Natural killer cell (primary cell): Measurements from ENCODE around the gene ARID1B. TPM values are rescaled to one million over a fixed set of nuclear protein-coding genes. Genes with fewer than 3 reads are reported as not detected.

ENCODE experiments used
- ATAC-seq, 3 donors: fragments of 150-1000 bp in 2 of 3; fragments of 200-7000 bp in 1 of 3; cut with Tn5 transposase; 1 replicate in 1 of 3; 2 replicates in 2 of 3; pipeline ENCODE4 v1.10.0; 2021; ENCODE audit warnings: mild to moderate bottlenecking in 2 of 3, moderate library complexity in 2 of 3
- DNase-seq, 2 donors: peaks; one replicate each; pipeline versions ENCODE4 v3.0.0 to v3.0.0-alpha.2; 2013 to 2021; ENCODE audit warnings: mixed read lengths in 1 of 2
- H3K27ac ChIP-seq: one replicate; pipeline ENCODE4 v1.5.1; 2013; ENCODE audit warnings: mild to moderate bottlenecking, low read length
- H3K27me3 ChIP-seq: one replicate; pipeline ENCODE4 v1.6.1; 2013; ENCODE audit warnings: low read length; ENCODE audit not compliant: control insufficient read depth, insufficient read depth
- H3K36me3 ChIP-seq: one replicate; pipeline ENCODE4 v1.6.1; 2013; ENCODE audit warnings: low read length; ENCODE audit not compliant: control insufficient read depth, insufficient read depth
- H3K4me1 ChIP-seq: one replicate; pipeline ENCODE4 v1.6.1; 2013; ENCODE audit warnings: low read length; ENCODE audit not compliant: control insufficient read depth, insufficient read depth
- H3K4me3 ChIP-seq: one replicate; pipeline ENCODE4 v1.5.1; 2013; ENCODE audit warnings: low read length
- H3K9me3 ChIP-seq: one replicate; pipeline ENCODE4 v1.6.1; 2013; ENCODE audit warnings: low read length; ENCODE audit not compliant: control insufficient read depth, insufficient read depth
- H3K27ac Mint-ChIP-seq, 2 donors: one replicate each; pipeline ENCODE4 v1.8.0; 2022; ENCODE audit warnings: mild to moderate bottlenecking in 2 of 2, mixed read lengths in 2 of 2, moderate library complexity in 1 of 2
- H3K27me3 Mint-ChIP-seq, 2 donors: one replicate each; pipeline ENCODE4 v1.8.0; 2022; ENCODE audit warnings: low read depth in 2 of 2, mixed read lengths in 2 of 2
- H3K36me3 Mint-ChIP-seq: one replicate; pipeline ENCODE4 v1.8.0; 2022; ENCODE audit warnings: mixed read lengths
- H3K4me1 Mint-ChIP-seq, 2 donors: one replicate each; pipeline ENCODE4 v1.8.0; 2022; ENCODE audit warnings: mixed read lengths in 2 of 2
- H3K4me3 Mint-ChIP-seq: one replicate; pipeline ENCODE4 v1.8.0; 2022; ENCODE audit warnings: mild to moderate bottlenecking, moderate library complexity, mixed read lengths
- H3K9me3 Mint-ChIP-seq, 2 donors: one replicate each; pipeline ENCODE4 v1.8.0; 2022; ENCODE audit warnings: mixed read lengths in 2 of 2
- WGBS: methylation state at CpG from one replicate; pipeline ENCODE4 v1.1.7; 2013; ENCODE audit warnings: missing lambda C conversion rate; ENCODE audit not compliant: insufficient coverage; 5-methylcytosine and 5-hydroxymethylcytosine counted together
- intact Hi-C: fragments of 100-400 bp; cut with micrococcal nuclease; formaldehyde crosslinking; loops from one replicate; pipeline ENCODE4 v1.14.2; 2022
- total RNA-seq, 4 donors: library from RNA; stranded (reverse); fragments of 120-200 nt in 1 of 4; gene quantifications; one replicate each; pipeline versions ENCODE4 v1.2.3 to v1.2.4, GENCODE V29; 2013 to 2022
- TF ChIP-seq, protein P1 (sequence below): fragments of 200-600 bp; IDR thresholded peaks from one replicate; pipeline ENCODE4 v1.8.0; 2022; ENCODE audit warnings: antibody characterized with exemption

Gene ARID1B
- total RNA-seq, 3 donors from 2014 or later (not counting 1 experiment from before 2014, with no cell fraction given) = 180 to 201 (median 189) TPM

DNA sequence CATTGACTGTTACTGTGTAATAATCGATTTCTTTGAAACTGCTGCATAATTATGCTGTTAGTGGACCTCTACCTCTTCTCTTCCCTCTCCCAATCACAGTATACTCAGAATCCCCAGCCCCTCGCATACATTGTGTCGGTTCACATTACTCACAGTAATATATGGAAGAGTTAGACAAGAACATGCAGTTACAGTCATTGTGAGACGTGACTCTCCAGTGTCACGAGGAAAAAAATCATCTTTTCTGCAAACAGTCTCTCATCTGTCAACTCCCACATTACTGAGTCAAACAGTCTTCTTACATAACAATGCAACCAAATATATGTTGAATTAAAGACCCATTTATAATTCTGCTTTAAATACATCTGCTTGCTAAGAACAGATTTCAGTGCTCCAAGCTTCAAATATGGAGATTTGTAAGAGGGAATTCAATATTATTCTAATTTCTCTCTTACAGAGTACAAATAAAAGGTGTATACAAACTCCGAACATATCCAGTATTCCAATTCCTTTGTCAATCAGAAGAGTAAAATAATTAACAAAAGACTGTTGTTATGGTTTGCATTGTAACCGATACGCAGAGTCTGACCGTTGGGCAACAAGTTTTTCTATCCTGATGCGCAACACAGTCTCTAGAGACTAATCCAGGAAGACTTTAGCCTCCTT, 432.8 kb downstream of the ARID1B start:
- Mint-ChIP-seq H3K36me3 (peaks cover 15% of the 10 kb centered on the region), H3K4me1 (no peaks in the 10 kb centered on the region), H3K27me3 (no peaks in the 10 kb centered on the region), H3K27ac (peak overlapping the region in 1 of 2 donors; percentile 24), H3K9me3 (no peaks in the 10 kb centered on the region), H3K4me3 (no peak overlapping the region)
- no peak overlapping the region for H3K27ac ChIP-seq
- TF ChIP-seq, protein P1, sequence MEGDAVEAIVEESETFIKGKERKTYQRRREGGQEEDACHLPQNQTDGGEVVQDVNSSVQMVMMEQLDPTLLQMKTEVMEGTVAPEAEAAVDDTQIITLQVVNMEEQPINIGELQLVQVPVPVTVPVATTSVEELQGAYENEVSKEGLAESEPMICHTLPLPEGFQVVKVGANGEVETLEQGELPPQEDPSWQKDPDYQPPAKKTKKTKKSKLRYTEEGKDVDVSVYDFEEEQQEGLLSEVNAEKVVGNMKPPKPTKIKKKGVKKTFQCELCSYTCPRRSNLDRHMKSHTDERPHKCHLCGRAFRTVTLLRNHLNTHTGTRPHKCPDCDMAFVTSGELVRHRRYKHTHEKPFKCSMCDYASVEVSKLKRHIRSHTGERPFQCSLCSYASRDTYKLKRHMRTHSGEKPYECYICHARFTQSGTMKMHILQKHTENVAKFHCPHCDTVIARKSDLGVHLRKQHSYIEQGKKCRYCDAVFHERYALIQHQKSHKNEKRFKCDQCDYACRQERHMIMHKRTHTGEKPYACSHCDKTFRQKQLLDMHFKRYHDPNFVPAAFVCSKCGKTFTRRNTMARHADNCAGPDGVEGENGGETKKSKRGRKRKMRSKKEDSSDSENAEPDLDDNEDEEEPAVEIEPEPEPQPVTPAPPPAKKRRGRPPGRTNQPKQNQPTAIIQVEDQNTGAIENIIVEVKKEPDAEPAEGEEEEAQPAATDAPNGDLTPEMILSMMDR = no peak
- no peaks in the 10 kb centered on the region for H3K27me3 ChIP-seq
- H3K9me3 ChIP-seq = no peaks in the 10 kb centered on the region
- peaks cover 32% of the 10 kb centered on the region for H3K36me3 ChIP-seq
- no peaks in the 10 kb centered on the region for H3K4me1 ChIP-seq
- no peak for ATAC-seq
- intact Hi-C loops = no loop called here
- no peak for DNase-seq
- H3K4me3 ChIP-seq = no peak overlapping the region
- WGBS = 95% methylated on average over 7 of the region's 10 CpGs

DNA sequence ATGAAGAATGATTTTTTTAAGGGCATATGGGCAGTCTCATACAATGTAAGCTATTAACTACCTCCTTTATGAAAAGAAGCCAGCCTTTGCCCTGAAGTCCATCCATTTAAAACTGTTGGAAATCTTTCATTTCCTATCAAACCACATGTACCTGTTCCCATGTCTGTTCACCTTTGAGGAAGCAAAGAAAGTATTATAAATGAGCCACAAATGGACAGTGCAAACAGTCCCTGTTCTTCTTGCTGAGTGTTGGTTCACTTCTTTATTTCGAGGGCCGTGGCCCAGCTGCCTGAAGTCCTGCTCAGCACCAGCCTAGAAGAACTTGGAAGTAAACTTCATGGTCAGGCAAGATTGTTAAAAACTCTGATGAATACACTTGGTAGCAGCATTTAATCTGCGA, 433.8 kb downstream of the ARID1B start:
- Histone ChIP-seq H3K27ac (no peak overlapping the region), H3K4me1 (no peaks in the 10 kb centered on the region), H3K4me3 (no peak overlapping the region), H3K27me3 (no peaks in the 10 kb centered on the region), H3K36me3 (peaks cover 24% of the 10 kb centered on the region), H3K9me3 (no peaks in the 10 kb centered on the region)
- Mint-ChIP-seq H3K36me3 (peaks cover 8% of the 10 kb centered on the region), H3K9me3 (no peaks in the 10 kb centered on the region), H3K27ac (peak overlapping the region in 1 of 2 donors; percentile 24), H3K27me3 (no peaks in the 10 kb centered on the region), H3K4me1 (no peaks in the 10 kb centered on the region), H3K4me3 (no peak overlapping the region)
- WGBS = 100% methylated on average over 3 of the region's 3 CpGs
- TF ChIP-seq, protein P1 = no peak
- DNase-seq (no peak), ATAC-seq (no peak)
- intact Hi-C loops = no loop called here

DNA sequence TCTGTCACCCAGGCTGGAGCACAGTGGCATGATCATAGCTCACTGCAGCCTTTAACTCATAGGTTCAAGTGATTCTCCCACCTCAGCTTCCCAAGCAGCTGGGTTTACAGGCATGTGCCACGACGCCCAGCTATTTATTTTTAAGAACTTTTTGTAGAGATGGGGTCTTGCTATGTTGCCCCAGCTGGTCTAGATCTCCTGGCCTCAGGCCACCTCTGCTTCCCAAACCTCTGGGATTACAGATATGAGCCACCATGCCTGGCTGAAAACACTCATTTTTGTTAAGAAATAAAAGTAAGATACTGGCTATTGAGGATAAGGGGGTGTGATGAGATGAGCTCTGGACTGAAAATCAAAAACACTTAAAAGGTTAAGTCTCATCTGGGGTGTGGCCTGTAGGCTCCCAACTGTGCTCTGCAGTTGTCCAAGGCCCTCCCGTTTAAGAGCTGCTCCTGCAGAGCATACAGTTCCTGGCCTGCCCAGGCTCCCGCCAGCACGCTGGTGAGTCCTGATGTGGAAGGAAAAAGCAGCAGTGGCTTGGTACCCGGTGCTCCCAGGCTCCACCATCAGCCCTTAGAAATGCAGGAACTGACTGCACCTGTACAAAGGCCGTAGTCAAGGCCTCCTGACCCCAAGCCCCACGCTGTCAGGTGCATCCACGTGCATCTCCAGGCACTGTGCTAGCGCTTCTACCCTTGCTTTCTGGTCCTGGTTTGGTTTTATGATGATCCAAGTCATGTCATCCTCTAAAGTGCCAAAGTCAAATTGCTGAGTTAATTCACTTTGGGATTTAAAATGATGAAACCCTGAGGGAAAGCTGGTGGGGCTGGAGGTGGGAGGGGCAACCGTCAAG, 434.7 kb downstream of the ARID1B start:
- peaks cover 0 to 3% of the 10 kb centered on the region in 2 donors for H3K27me3 Mint-ChIP-seq
- H3K4me3 ChIP-seq = no peak overlapping the region
- H3K27ac Mint-ChIP-seq = no peak overlapping the region
- H3K27me3 ChIP-seq = no peaks in the 10 kb centered on the region
- TF ChIP-seq, protein P1 = no peak
- H3K27ac ChIP-seq = no peak overlapping the region
- H3K4me3 Mint-ChIP-seq = no peak overlapping the region
- H3K9me3 Mint-ChIP-seq = no peaks in the 10 kb centered on the region
- H3K36me3 ChIP-seq = peaks cover 16% of the 10 kb centered on the region
- DNase-seq = no peak
- ATAC-seq = no peak
- no peaks in the 10 kb centered on the region for H3K4me1 ChIP-seq
- no peaks in the 10 kb centered on the region for H3K36me3 Mint-ChIP-seq
- 86% methylated on average over 11 of the region's 11 CpGs for WGBS
- no peaks in the 10 kb centered on the region for H3K9me3 ChIP-seq
- intact Hi-C loops = no loop called here
- H3K4me1 Mint-ChIP-seq = no peaks in the 10 kb centered on the region
